Kidney tubule cell (primary cell): Measurements from ENCODE around the gene ACIN1.

Source experiments
- DNase-seq: peaks from one replicate; pipeline ENCODE4 v3.0.0-alpha.2; 2018; ENCODE audit warnings: low spot score

Gene ACIN1

GRCh38 chr14:23042162-23042965, 52.6 kb downstream of the ACIN1 start, which contains the start of gene PSMB11:
Gene PSMB11 (plus strand): TSS chr14:23042212. CDS start chr14:23042226, 14 bp downstream.
- DNase-seq: no peak

- no peak for DNase-seq
Measured at GRCh38 chr14:23041729-23042128, 53.2 kb downstream of the ACIN1 start.

DNA sequence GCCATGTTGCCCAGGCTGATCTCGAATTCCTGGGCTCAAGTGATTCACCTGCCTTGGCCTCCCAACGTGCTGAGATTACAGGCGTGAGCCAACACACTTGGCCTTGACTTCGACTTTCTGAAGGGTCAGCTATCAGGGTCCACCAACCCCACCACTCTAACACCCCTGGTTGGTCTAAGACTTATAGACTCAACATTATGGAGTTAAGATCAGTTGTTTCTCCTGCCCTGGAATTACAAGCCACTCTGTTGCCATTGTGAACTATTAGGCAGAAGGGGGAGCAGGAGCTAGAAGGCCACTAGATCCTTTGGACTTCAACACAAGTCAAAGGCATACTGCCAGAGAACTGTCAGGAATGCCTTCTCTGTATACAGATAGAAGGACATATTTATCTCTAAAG, 54.8 kb downstream of the ACIN1 start:
- DNase-seq: no peak

- DNase-seq: no peak
Measured at GRCh38 chr14:23035303-23036144, 59.4 kb downstream of the ACIN1 start.

DNA sequence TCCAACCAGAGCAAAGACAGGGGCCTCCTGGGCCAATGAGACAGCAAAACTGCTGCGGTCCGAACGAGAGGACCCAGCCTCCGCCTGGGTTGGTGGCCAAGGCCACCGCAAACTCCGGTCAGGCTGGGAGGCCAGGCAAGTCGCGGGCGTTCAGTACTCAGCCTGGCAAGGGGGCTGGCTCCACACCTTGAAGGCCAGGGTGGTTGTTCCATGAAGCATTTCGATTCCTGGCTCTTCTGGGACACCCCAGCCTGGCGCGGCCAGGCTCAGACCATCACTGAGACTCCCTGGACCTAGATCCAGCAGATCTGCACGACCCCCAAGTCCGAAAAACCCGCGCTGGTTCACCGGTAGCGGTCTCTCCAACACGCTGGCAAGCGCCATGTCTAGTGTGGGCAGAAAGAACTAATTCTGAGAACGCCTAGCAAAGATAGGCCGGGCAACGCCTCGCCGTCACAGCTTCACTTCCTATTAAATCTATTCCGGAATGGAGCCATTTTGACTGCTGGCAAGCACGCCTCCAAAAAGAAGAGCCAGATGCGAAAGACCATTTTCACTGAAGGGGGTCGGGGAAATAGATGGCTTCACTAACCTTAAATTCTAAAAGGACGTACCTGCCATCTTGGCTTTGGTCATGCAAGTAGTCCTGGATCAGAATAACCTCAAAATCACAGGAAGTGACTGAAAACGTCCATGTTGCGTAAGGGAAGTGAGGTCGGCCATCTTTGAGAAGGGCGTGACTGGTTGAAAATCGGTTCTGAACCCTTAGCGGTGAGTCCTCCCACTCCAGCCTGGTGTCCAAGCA, 60.2 kb downstream of the ACIN1 start, which contains the start of gene PSMB5:
PSMB5 (minus strand) TSS at position 403 of the 805 bp plus-strand sequence; CDS start at position 384, 19 bp downstream.
- DNase-seq: peak; percentile 97

GRCh38 chr14:23033801-23034497, 61.0 kb downstream of the ACIN1 start:
- no peak for DNase-seq

DNA sequence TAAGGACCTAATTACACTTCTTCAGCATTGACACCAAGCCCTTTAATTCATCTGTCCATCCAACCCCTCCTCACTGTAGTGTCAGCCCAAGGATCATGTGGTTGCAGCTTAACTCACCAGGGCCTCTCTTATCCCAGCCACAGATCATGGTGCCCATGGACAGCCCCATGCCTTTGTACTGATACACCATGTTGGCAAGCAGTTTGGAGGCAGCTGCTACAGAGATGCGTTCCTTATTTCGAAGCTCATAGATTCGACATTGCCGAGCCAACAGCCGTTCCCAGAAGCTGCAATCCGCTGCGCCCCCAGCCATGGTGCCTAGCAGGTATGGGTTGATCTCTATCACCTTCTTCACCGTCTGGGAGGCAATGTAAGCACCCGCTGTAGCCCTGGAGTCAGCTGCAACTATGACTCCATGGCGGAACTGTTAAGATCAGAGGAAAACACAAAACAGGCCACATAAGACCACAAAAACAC, 61.6 kb downstream of the ACIN1 start:
- no peak for DNase-seq

DNA sequence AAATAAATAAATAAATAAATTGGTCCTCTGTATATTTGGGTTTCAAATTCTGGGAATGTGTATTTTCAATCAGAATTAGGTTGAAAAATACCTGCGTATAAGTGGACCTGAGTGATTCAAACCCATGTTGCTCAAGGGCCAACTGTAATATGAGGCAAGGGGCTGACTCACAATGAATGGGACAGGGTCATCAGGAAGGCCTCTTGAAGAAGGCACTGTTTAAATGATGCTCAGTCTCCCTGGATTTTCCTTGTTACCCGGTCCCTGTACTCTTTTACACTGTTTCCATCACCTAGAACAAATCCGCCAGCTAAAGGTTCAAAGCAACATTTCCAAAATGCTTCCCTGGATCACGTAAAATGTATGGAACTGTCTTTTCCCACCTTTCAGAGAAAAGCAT, 64.0 kb downstream of the ACIN1 start:
- no peak for DNase-seq

- no peak for DNase-seq
Measured at GRCh38 chr14:23028799-23029198, 66.1 kb downstream of the ACIN1 start.

DNA sequence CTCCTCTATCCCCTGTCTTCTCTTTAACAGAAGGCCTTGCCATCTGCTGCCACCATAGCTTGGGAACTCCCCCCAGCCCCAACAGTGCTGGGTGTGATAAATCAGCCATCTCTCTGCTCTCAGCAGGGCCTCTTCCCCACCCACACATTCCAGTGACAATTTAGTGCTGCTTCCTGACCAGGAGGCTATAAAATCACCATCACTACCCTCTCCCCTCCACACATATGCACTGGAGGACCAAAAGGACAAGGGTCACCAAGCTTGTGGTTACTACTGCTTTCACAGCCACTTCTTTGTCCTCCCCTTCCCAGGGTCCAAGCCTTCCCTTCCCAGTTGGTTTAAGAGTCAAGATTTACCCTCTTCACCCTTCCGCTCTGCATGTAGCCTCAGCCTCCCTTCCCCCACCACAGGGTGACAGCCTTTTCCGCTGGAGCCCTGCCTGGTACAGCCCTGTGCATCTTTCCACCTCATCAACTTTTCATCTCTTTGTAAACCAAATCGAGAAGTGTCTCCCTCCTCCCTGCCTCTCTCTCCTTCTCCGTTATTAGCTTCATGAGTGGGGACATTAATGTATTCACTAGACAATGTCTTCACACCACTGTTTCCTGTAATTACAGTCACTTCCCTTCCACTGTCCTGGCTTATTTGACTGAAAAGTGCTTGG, 69.7 kb downstream of the ACIN1 start:
- DNase-seq: no peak

- no peak for DNase-seq
Measured at GRCh38 chr14:23024612-23025075, 70.3 kb downstream of the ACIN1 start.

GRCh38 chr14:23023795-23024152, 71.2 kb downstream of the ACIN1 start:
- DNase-seq: no peak

DNA sequence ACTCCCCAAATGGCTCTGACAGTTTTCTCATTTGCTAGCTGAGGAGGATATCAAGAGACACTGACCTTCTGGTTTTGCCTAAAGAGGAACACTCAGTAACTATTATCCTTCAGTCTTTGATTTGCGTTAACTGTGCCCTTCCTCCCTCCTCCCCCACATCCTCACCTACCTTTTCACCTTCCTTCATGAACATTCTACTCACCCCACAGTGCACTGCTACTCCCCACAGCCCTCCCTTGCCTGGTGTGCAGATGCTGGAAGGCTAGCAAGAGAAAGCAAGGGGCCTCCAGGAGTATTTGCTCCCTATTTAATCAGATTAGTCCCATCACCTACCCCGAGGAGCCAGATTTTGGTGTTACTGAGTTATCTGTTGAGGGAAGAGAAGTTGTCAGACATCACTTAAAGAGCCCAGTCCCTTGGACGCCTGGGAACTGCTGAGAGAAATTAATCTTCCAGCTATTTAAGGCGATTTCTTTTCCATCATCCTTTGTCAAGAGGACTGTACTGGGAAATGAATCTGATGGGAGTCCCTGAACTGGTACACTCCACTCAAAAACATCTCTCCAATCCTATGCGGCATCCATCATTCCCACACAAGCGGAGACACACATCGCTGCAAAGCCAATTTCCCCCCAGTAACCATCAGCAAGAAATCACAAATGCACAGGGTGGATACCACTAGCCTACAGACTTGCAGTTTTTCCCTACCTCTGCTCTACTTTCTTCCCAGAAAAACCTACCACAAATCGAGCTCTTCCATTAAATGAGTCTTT, 71.7 kb downstream of the ACIN1 start:
- no peak for DNase-seq

DNA sequence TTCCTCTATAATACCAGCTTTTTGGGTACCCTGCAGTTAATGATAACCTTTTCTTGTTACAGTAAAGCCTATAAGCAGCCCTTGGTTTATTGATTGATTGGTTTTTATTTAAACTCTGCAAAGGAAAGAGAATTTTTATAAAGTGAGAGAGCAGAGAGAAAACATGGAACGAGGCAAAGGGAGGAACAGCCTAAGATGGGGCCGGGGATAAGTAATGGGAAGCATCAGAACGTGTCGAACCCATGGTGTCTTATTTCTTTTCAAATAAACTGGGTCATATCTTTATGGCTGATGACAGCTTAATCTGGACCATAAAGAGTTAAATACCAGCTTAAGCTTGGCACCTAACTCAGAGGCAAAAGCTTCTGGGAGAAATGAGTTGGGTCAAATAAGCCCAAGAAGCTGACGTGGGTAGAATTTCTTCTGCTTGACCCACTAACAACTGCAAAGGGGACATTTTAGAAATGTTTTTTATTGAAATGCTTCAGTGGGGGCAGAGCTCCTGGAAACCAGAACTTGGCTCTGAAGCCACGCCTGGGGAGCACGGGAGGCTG, 73.0 kb downstream of the ACIN1 start:
- no peak for DNase-seq

GRCh38 chr14:23021434-23021833, 73.5 kb downstream of the ACIN1 start:
- no peak for DNase-seq

GRCh38 chr14:23020143-23021128, 74.5 kb downstream of the ACIN1 start:
- no peak for DNase-seq

DNA sequence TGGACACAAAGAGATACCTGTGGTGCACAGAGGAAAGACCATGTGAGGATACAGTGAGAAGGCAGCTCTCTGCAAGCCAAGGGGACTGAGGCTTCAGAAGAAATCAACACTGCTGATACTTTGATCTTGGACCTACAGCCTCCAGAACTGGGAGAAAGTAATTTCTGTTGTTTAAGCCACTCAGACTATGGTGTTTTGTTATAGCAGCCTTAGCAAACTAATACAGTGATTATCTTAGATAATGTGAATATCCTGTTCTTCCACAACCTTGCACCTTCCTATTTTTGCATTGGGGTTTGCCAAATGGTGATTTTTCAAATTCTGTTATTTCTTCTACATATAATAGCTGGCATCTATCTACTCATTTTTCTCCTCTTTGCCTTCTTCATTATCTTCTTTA, 76.8 kb downstream of the ACIN1 start:
- no peak for DNase-seq

- no peak for DNase-seq
Measured at GRCh38 chr14:23017091-23017490, 77.8 kb downstream of the ACIN1 start.
